Adipose tissue (tissue), 3 donors: ENCODE results near the gene STAU1. TPM values are rescaled to one million over a fixed set of nuclear protein-coding genes. Genes with fewer than 3 reads are reported as not detected.
"Not testable (repeated sequence)": the region's sequence is repeated elsewhere in the genome, so short reads cannot be mapped to it uniquely, and the experiment has no call there.

ENCODE experiments used
- H3K27ac ChIP-seq: one replicate; pipeline ENCODE4 v1.5.1; 2013; ENCODE audit warnings: low read depth, low read length
- WGBS, 3 donors: extraction: QIAGEN DNeasy Blood & Tissue Kit; methylation state at CpG; one replicate each; pipeline ENCODE4 v1.1.7; 2013; 5-methylcytosine and 5-hydroxymethylcytosine counted together
- polyA plus RNA-seq, 3 donors: library from polyadenylated mRNA; stranded (reverse); fragments of 200-250 nt; gene quantifications; one replicate each; pipeline ENCODE4 v1.2.3, GENCODE V29; 2013
- donor health status: healthy with polysubstance abuse.
- donor health status: Bipolar disorder and iron deficiency.
- donor health status: healthy.

STAU1 gene
- polyA plus RNA-seq, 3 donors: 32.0 to 44.1 (median 39.7) TPM

- H3K27ac ChIP-seq: no peak overlapping the region
- 54 to 84% (median 76%) methylated on average over 1 of the region's 1 CpG for WGBS, 3 donors
Observed at GRCh38 chr20:49210101-49210756, 22.1 kb upstream of the STAU1 start.

DNA sequence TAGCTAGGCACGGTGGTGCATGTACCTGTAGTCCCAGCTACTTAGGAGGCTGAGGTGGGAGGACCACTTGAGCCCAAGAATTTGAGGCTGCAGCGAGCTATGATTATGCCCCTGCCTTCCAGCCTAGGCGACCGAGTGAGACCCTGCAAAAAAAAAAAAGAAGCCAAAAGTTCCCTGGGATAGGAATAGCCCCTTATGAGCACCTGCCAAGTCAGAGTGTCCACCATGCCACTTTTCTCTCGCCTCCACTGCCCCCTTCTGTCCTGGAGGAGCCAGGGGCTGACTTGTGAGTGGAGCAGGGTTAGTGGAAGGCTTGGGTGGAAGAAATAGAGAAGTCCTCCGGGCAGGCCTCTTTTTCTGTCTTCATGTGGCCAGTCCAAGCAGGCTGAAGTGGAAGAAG lies 18.9 kb upstream of the STAU1 start:
- H3K27ac ChIP-seq: no peak overlapping the region
- 88 to 95% (median 94%) methylated on average over 6 of the region's 6 CpGs for WGBS, 3 donors

GRCh38 chr20:49203746-49204145 lies 15.6 kb upstream of the STAU1 start:
- H3K27ac ChIP-seq: no peak overlapping the region
- 73 to 92% (median 79%) methylated on average over 9 of the region's 9 CpGs for WGBS, 3 donors

GRCh38 chr20:49203011-49203410 lies 14.9 kb upstream of the STAU1 start:
- 91 to 94% (median 93%) methylated on average over 7 of the region's 7 CpGs for WGBS, 3 donors
- no peak overlapping the region for H3K27ac ChIP-seq

- WGBS, 3 donors: 80 to 91% (median 89%) methylated on average over 4 of the region's 4 CpGs
- no peak overlapping the region for H3K27ac ChIP-seq
Observed at GRCh38 chr20:49199729-49200293, 11.7 kb upstream of the STAU1 start.

GRCh38 chr20:49192944-49193518 lies 4.9 kb upstream of the STAU1 start:
- WGBS, 3 donors: 75 to 88% (median 82%) methylated on average over 11 of the region's 11 CpGs
- H3K27ac ChIP-seq: not testable (repeated sequence)

- no peak overlapping the region for H3K27ac ChIP-seq
- 0 to 1% (median 1%) methylated on average over 29 of the region's 29 CpGs for WGBS, 3 donors
Observed at GRCh38 chr20:49187330-49187850, 744 bp downstream of the STAU1 start.

DNA sequence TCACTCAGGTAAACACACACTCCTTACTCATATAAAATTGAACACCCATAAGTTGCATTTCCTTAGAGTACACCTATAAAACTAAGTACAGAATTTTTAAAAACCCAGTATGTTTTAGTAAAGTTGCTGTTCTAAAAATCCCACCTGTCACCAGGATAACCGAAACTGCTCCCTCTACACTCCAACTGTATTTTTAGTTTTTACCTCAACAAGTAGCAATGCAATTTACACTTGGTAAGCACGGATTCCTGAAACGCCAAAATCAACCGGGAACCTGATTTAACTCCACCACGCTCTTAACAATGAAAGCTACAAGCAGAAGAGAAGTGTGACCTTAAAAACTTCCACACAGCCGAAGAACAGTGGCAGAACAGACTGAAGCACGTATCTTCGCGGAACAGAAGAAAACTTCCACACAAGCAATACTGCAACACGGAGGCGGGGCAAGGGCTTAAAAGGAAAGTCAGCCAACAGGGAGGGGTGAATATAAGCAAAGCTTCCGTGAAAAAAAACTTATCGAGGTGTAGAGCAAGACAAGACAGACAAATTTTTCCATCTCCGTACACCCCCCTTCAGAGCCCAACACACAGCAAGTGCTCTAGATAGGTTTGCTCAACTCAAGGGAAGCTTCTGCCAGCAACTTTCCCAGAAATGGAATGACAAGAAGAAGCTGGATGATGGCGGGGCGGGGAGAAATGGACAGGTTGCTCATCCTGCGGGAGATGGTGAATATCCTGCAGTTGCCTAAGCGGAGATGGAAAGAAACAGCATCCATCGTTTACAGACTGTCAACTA lies 1.4 kb downstream of the STAU1 start:
- WGBS, 3 donors: 0 to 1% (median 1%) methylated on average over 19 of the region's 19 CpGs
- H3K27ac ChIP-seq: no peak overlapping the region

DNA sequence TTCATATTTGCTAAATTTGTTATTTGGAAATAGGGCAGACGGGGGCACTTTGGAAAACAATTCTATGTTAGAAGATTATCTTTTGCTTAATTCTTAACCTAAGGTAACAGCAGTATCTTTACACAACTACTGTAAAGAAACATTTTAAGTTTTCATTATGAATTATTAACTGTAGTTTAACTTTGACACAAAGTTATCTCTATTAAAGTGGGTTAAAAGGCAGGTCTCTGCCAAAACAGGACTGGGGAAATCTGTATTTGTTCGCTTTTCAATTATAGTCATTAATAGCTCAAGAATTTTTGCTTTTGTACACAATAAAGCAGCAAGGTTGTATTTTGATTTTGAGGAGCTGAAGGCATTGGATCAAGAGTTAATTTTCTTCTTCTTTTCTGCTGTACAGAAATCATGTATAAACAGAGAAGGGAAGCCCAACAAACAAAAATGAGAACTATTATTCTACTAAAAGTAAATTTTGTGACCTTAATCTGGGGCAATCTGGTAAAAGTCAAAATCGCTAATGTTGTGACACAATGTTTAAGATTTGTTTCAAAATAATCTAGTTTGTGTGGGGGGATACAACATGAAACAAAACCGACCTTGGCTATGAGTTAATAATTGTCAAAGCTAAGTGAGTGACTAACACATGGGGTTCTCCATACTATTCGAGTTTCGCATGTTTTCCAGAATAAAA lies 2.9 kb downstream of the STAU1 start:
- H3K27ac ChIP-seq: no peak overlapping the region
- 25 to 73% (median 73%) methylated on average over 6 of the region's 6 CpGs for WGBS, 3 donors

GRCh38 chr20:49184691-49185070 lies 3.5 kb downstream of the STAU1 start:
- WGBS, 3 donors: 22 to 68% (median 59%) methylated on average over 3 of the region's 3 CpGs
- no peak overlapping the region for H3K27ac ChIP-seq

DNA sequence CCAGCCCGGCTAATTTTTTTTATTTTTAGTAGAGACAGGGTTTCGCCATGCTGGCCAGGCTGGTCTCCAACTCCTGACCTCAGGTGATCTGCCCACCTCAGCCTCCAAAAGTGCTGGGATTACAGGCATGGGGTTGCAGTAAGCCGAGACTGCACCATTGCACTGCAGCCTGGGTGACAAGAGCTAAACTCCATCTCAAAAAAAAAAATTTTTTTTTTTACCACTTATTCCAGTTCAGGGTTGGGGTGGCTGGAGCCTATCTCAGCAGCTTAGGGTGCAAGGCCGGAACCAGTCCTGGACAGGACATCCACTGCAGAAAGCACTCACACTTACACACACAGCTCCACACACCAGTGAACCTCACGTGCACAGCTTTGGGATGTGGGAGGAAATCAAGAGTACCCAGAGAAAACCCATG lies 4.0 kb downstream of the STAU1 start:
- not testable (repeated sequence) for H3K27ac ChIP-seq
- WGBS, 3 donors: 39 to 92% (median 89%) methylated on average over 5 of the region's 5 CpGs

- 94 to 100% (median 98%) methylated on average over 3 of the region's 3 CpGs for WGBS, 3 donors
- H3K27ac ChIP-seq: no peak overlapping the region
Observed at GRCh38 chr20:49183444-49183843, 4.7 kb downstream of the STAU1 start.

DNA sequence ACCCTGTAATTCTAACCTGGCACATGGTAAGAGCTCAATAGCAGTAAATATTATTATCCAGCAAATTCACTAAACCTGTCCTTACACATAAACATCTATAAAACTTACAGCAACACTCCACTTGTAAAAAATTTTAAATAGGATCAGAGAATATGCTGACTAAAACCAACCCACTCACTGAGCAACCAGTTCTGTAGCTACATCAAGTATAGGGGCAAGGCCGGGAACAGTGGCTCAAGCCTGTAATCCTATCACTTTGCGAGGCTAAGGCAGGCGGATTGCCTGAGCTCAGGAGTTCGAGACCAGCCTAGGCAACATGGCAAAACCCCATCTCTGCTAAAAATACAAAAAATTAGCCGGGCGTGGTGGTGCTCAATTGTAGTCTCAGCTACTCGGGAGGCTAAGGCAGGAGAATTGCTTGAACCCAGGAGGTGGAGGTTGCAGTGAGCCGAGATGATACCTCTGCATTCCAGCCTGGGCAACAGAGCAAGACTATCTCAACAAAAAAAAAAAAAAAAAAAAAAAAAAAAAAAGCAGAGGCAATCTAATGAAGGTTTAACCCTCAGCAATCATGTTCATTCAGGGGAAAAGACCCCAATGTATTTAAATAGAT lies 6.8 kb downstream of the STAU1 start:
- no peak overlapping the region for H3K27ac ChIP-seq
- WGBS, 3 donors: 80 to 95% (median 88%) methylated on average over 8 of the region's 8 CpGs

- 8 to 27% (median 20%) methylated on average over 1 of the region's 1 CpG for WGBS, 3 donors
- H3K27ac ChIP-seq: no peak overlapping the region
Observed at GRCh38 chr20:49179368-49180277, 8.5 kb downstream of the STAU1 start.

GRCh38 chr20:49174183-49174582 lies 14.0 kb downstream of the STAU1 start:
- 92 to 98% (median 96%) methylated on average over 6 of the region's 6 CpGs for WGBS, 3 donors
- H3K27ac ChIP-seq: no peak overlapping the region

- 19 to 32% (median 24%) methylated on average over 1 of the region's 1 CpG for WGBS, 3 donors
Observed at GRCh38 chr20:49172413-49172812, 15.7 kb downstream of the STAU1 start.

DNA sequence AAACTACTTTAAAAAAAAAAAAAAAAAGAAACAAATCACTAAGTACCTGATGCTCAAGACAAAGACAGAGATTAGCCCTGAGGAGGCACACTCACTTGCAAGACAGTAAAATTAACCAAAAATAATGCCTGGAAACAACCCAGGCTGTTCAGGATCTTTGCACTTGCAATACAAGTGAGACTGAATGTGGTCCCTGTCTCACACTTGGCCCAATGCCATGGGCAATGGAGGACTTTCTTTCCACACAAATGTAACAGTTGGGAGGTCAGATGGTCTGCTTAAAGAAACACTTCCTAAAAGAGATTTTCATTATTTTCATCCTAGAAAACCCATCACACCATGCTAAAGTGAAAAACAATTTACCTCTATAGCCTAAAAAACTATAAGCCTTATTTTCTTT lies 16.2 kb downstream of the STAU1 start:
- no peak overlapping the region for H3K27ac ChIP-seq

More at GRCh38 chr20:49172413-49172812, 15.7 kb downstream of the STAU1 start:
- no peak overlapping the region for H3K27ac ChIP-seq
